HepG2 (cell line): ENCODE measurements around the gene RNF213. TPM values are rescaled to one million over a fixed set of nuclear protein-coding genes. Genes with fewer than 3 reads are reported as not detected.
A peak's percentile ranks its signal among the peaks of the same experiment; 100 is the strongest.

Source experiments
- ATAC-seq: fragments of 200-7000 bp; cut with Tn5 transposase; 3 replicates; pipeline ENCODE4 v1.9.1; 2020; ENCODE audit warnings: mild to moderate bottlenecking, moderate library complexity
- BruUV-seq: library from RNA; stranded (reverse); fragments of 400-500 nt; replicated peaks from 2 replicates; lab custom pipeline; 2021; lab: Mats Ljungman, UMichigan
- CTCF ChIA-PET: fragments of 300-600 bp; formaldehyde crosslinking; extraction: SDS; loops from one replicate; lab custom pipeline; 2021; ENCODE audit warnings: low total read pairs, inconsistent platforms, low intra/inter-chr PET ratio; lab: Yijun Ruan, JAX
- POLR2A ChIA-PET: fragments of 350-600 bp; sonication (Branson Sonifier 250); formaldehyde crosslinking; loops from one replicate; lab custom pipeline; 2020; ENCODE audit warnings: antibody characterized with exemption, inconsistent platforms; lab: Yijun Ruan, JAX
- DNase-seq: peaks from one replicate; pipeline ENCODE4 v3.0.0-alpha.2; 2015; ENCODE audit warnings: low spot score
- FAIRE-seq: peaks from 3 replicates; lab custom pipeline; 2011; peaks lifted over from hg19 to GRCh38; lab: Jason Lieb, UNC
- H2AFZ ChIP-seq: one replicate; pipeline ENCODE4 v1.6.1; 2011; ENCODE audit warnings: low read length, inconsistent platforms
- H3K27ac ChIP-seq: fragments of 300-600 bp; 3 replicates; pipeline ENCODE4 v1.8.0; 2011; ENCODE audit warnings: mixed run types, mild to moderate bottlenecking, mixed read lengths, low read length, inconsistent platforms; ENCODE audit not compliant: insufficient read depth; ENCODE audit errors: extremely low read length
- H3K27me3 ChIP-seq, 2 experiments: fragments of 200-600 bp in 1 of 2; 2 replicates in 1 of 2; 3 replicates in 1 of 2; pipeline versions ENCODE4 v1.6.0 to v1.8.0; 2011; ENCODE audit warnings: low read length in 2 of 2, mild to moderate bottlenecking in 2 of 2, moderate library complexity in 2 of 2, inconsistent platforms in 1 of 2; ENCODE audit not compliant: insufficient read depth in 2 of 2, control insufficient read depth in 1 of 2
- H3K36me3 ChIP-seq, 2 experiments: fragments of 200-600 bp in 1 of 2; replicated peaks in 1 of 2; 2 replicates in 1 of 2; 3 replicates in 1 of 2; pipeline versions ENCODE4 v1.5.1 to v1.8.0; 2011; ENCODE audit warnings: low read length in 2 of 2, inconsistent platforms in 1 of 2; ENCODE audit not compliant: insufficient read depth in 2 of 2, control insufficient read depth in 1 of 2
- H3K4me1 ChIP-seq: 2 replicates; pipeline ENCODE4 v1.5.1; 2012; ENCODE audit warnings: low read length, inconsistent platforms; ENCODE audit not compliant: insufficient read depth
- H3K4me2 ChIP-seq: 2 replicates; pipeline ENCODE4 v1.6.0; 2011; ENCODE audit warnings: low read depth, low read length, inconsistent platforms
- H3K4me3 ChIP-seq, 3 experiments: fragments of 200-600 bp in 1 of 3; sonication (generic), shearing (Covaris generic) in 1 of 3; replicated peaks in 1 of 3; 2 replicates each; pipeline ENCODE4 v1.5.1; 2011 to 2016; ENCODE audit warnings: low read length in 3 of 3, inconsistent platforms in 2 of 3, low read depth in 2 of 3, mild to moderate bottlenecking in 2 of 3, control low read depth in 1 of 3, mixed read lengths in 1 of 3; ENCODE audit not compliant: insufficient read depth in 1 of 3
- H3K79me2 ChIP-seq: one replicate; pipeline ENCODE4 v1.6.1; 2011; ENCODE audit warnings: low read length, inconsistent platforms; ENCODE audit not compliant: insufficient read depth
- H3K9ac ChIP-seq: 2 replicates; pipeline ENCODE4 v1.6.0; 2011; ENCODE audit warnings: mild to moderate bottlenecking, low read depth, low read length, inconsistent platforms; ENCODE audit not compliant: insufficient read depth
- H3K9me3 ChIP-seq: 2 replicates; pipeline ENCODE4 v1.5.1; 2012; ENCODE audit warnings: mild to moderate bottlenecking, low read length
- H4K20me1 ChIP-seq: 2 replicates; pipeline ENCODE4 v1.6.0; 2011; ENCODE audit warnings: inconsistent platforms, mild to moderate bottlenecking, low read length, moderate library complexity; ENCODE audit not compliant: insufficient read depth
- ZNF552 ChIP-seq: sonication (generic); formaldehyde crosslinking; IDR thresholded peaks from 2 replicates; pipeline ENCODE4 v1.9.0; 2022; ENCODE audit warnings: missing genetic modification reagents, mild to moderate bottlenecking, borderline replicate concordance
- ZNF615 ChIP-seq: sonication (generic); formaldehyde crosslinking; IDR thresholded peaks from 2 replicates; pipeline ENCODE4 v1.5.0; 2020; ENCODE audit warnings: mild to moderate bottlenecking, missing genetic modification reagents, borderline replicate concordance
- ZNF768 ChIP-seq: sonication (generic); formaldehyde crosslinking; IDR thresholded peaks from 2 replicates; pipeline ENCODE4 v1.4.0; 2020; ENCODE audit warnings: missing genetic modification reagents
- WGBS: methylation state at CpG from one replicate; pipeline ENCODE4 v1.1.6; 2017; ENCODE audit warnings: low lambda C conversion rate; 5-methylcytosine and 5-hydroxymethylcytosine counted together
- in situ Hi-C: cut with HindIII; loops from 2 replicates; pipeline ENCODE4 v1.10.0; 2017; ENCODE audit warnings: low pct_unique_long_range_greater_than_20kb; ENCODE audit not compliant: extremely low pct_ligation_motif_present
- intact Hi-C: fragments of 100-400 bp; cut with micrococcal nuclease; formaldehyde crosslinking; loops from one replicate; pipeline ENCODE4 v1.10.0; 2022; ENCODE audit not compliant: unreplicated experiment
- polyA plus RNA-seq, 8 experiments: library from polyadenylated mRNA; depleted of rRNA in 3 of 8; stranded (reverse) in 7 of 8; unstranded in 1 of 8; fragments of >200 nt; fragmentation: Illumina TruSeq in 4 of 8; extraction: Trizol in 4 of 8; gene quantifications; 2 replicates each; pipeline versions ENCODE4 v1.2.1 to v1.2.3, GENCODE V29; 2011 to 2016; ENCODE audit warnings: low read depth in 4 of 8, missing spikeins in 1 of 8, mixed read lengths in 1 of 8; ENCODE audit not compliant: insufficient read depth in 1 of 8
- total RNA-seq, 5 experiments: library from RNA; depleted of rRNA; stranded (reverse); fragments of >200 nt; fragmentation: Illumina TruSeq; extraction: Trizol; gene quantifications; 2 replicates each; pipeline ENCODE4 v1.2.3, GENCODE V29; 2016; ENCODE audit warnings: low read depth in 1 of 5

RNF213 gene
- total and polyA plus RNA-seq, 2 of the 13 experiments (the other 11 are each of a cell fraction or from before 2014, with no cell fraction given), result 38.6 to 38.7 TPM

DNA sequence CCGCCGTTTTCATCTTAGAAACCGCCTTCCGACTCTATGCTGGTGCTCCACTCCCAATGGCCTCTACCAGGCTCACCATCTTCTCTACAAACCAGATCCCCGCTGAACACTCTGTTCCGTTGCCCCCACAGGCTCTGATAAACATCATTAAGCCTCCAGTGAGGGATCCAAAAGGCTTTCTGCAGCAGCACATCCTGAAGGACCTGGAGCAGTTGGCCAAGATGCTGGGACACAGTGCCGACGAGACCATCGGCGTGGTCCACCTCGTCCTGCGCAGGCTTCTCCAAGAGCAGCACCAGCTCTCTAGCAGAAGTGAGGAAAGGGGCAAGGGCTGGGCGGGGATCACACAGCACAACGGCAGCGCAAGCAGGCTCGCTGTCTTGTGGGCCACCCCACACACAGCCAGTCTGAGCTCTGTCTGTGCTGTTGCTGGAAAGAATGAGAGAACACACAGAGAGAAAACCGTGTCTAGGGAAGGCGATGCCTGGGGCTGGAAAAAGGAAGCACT, 120.8 kb downstream of the RNF213 start:
- Histone ChIP-seq H3K4me3 (no peak overlapping the region), H3K9me3 (no peaks in the 10 kb centered on the region), H3K4me2 (no peak overlapping the region), H4K20me1 (no peaks in the 10 kb centered on the region; the same call in 1 of the 2 replicates), H3K4me1 (no peaks in the 10 kb centered on the region), H3K27ac (no peak overlapping the region), H3K9ac (no peak overlapping the region), H3K36me3 (peaks cover 40 to 75% of the 10 kb centered on the region in 2 experiments), H2AFZ (no peak overlapping the region), H3K27me3 (no peaks in the 10 kb centered on the region), H3K79me2 (no peaks in the 10 kb centered on the region)
- ATAC-seq (no peak), FAIRE-seq (no peak), DNase-seq (no peak)
- POLR2A ChIA-PET, result no interaction called here
- BruUV-seq, result no TSS peak
- intact Hi-C loops (no loop called here), in situ Hi-C loops (no loop called here)
- 97% methylated on average over 18 of the region's 18 CpGs for WGBS
- no peak for TF ChIP-seq ZNF552 (CRISPR knock-in tag)
- TF ChIP-seq ZNF768 (CRISPR knock-in tag), result 0 out of 2 replicates have a peak, but pooled peaks have one; percentile 19
- CTCF ChIA-PET, result no interaction called here

DNA sequence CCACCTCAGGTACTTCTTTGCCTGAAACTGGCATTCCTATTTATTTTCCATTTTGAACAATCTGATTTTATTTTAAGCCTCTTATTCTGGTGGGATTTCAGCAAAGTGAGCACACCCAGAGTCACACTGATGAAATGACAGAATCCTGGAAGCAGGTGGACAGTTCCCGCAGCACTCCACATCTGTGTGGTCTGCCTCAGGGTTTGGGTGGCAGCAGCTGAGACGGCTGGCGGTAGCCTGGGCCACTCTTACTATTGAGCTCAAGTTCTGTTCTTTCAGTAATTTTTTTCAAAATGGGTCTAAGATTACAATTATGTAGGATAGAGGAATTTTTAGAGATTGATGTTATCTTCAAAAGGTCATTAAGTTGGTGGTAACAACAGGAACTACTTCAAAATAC, 121.8 kb downstream of the RNF213 start:
- no TSS peak for BruUV-seq
- FAIRE-seq (no peak), DNase-seq (no peak), ATAC-seq (no peak)
- Histone ChIP-seq H3K4me1 (no peaks in the 10 kb centered on the region), H3K27me3 (no peaks in the 10 kb centered on the region), H2AFZ (no peak overlapping the region), H3K79me2 (no peaks in the 10 kb centered on the region), H3K4me3 (no peak overlapping the region), H3K36me3 (peaks cover 41 to 76% of the 10 kb centered on the region in 2 experiments), H4K20me1 (no peaks in the 10 kb centered on the region; the same call in 1 of the 2 replicates), H3K9ac (no peak overlapping the region), H3K4me2 (no peak overlapping the region), H3K9me3 (no peaks in the 10 kb centered on the region), H3K27ac (no peak overlapping the region)
- intact Hi-C loops (no loop called here), in situ Hi-C loops (no loop called here)
- POLR2A ChIA-PET, result no interaction called here
- CTCF ChIA-PET, result no interaction called here
- 93% methylated on average over 3 of the region's 3 CpGs for WGBS
- no peak for TF ChIP-seq ZNF615 (CRISPR knock-in tag)
